SK-N-SH (cell line): Measurements from ENCODE around the gene TIAM2. TPM values are rescaled to one million over a fixed set of nuclear protein-coding genes. Genes with fewer than 3 reads are reported as not detected.
A peak's percentile ranks its signal among the peaks of the same experiment; 100 is the strongest.

ENCODE experiments used
- CTCF ChIA-PET: fragments of 300-600, 350-600 bp; formaldehyde crosslinking; extraction: SDS; loops from one replicate; lab custom pipeline; 2021; lab: Yijun Ruan, JAX
- POLR2A ChIA-PET: fragments of 350-600 bp; sonication (Branson Sonifier 250); formaldehyde crosslinking; extraction: SDS; loops from one replicate; lab custom pipeline; 2020; ENCODE audit warnings: antibody characterized with exemption, inconsistent platforms; lab: Yijun Ruan, JAX
- DNase-seq: peaks from one replicate; pipeline ENCODE4 v3.0.0; 2012
- H2AFZ ChIP-seq: fragments of 200-600 bp; sonication (generic); 2 replicates; pipeline ENCODE4 v1.8.1; 2016; ENCODE audit warnings: antibody characterized with exemption, mild to moderate bottlenecking, low read depth
- H3F3A ChIP-seq: fragments of 200-600 bp; sonication (generic); replicated peaks from 2 replicates; pipeline ENCODE3; 2016; ENCODE audit warnings: antibody characterized with exemption, mild to moderate bottlenecking; ENCODE audit not compliant: insufficient read depth
- H3K27ac ChIP-seq, 2 experiments: fragments of 200-500 bp in 1 of 2; fragments of 200-600 bp in 1 of 2; sonication (Bioruptor generic) in 1 of 2; sonication (generic), shearing (Covaris generic) in 1 of 2; 2 replicates each; pipeline versions ENCODE4 v1.5.1 to v1.6.1; 2014 to 2016; ENCODE audit warnings: low read depth in 2 of 2, inconsistent platforms in 1 of 2, low read length in 1 of 2, mild to moderate bottlenecking in 1 of 2, mixed read lengths in 1 of 2
- H3K27me3 ChIP-seq: fragments of 200-600 bp; sonication (generic), shearing (Covaris generic); 2 replicates; pipeline ENCODE4 v1.6.1; 2016; ENCODE audit warnings: mixed run types; ENCODE audit not compliant: insufficient read depth
- H3K36me3 ChIP-seq, 2 experiments: fragments of 200-500 bp in 1 of 2; fragments of 200-600 bp in 1 of 2; sonication (Bioruptor generic) in 1 of 2; sonication (generic) in 1 of 2; replicated peaks in 1 of 2; 2 replicates each; pipeline versions ENCODE3 to v1.5.1; 2014 to 2016; ENCODE audit warnings: low read length in 1 of 2, mild to moderate bottlenecking in 1 of 2; ENCODE audit not compliant: insufficient read depth in 2 of 2, control insufficient read depth in 1 of 2
- H3K4me1 ChIP-seq, 2 experiments: fragments of 200-500 bp in 1 of 2; fragments of 200-600 bp in 1 of 2; sonication (Bioruptor generic) in 1 of 2; sonication (generic), shearing (Covaris generic) in 1 of 2; 2 replicates each; pipeline versions ENCODE4 v1.5.1 to v1.6.1; 2014 to 2016; ENCODE audit warnings: low read depth in 1 of 2, low read length in 1 of 2, mixed run types in 1 of 2; ENCODE audit not compliant: insufficient read depth in 2 of 2, control insufficient read depth in 1 of 2
- H3K4me2 ChIP-seq: fragments of 200-600 bp; sonication (generic), shearing (Covaris generic); 2 replicates; pipeline ENCODE4 v1.6.1; 2017; ENCODE audit warnings: mixed run types
- H3K4me3 ChIP-seq, 2 experiments: fragments of 200-500 bp in 1 of 2; fragments of 200-600 bp in 1 of 2; sonication (Bioruptor generic) in 1 of 2; sonication (generic), shearing (Covaris generic) in 1 of 2; 2 replicates each; pipeline versions ENCODE4 v1.5.1 to v1.8.1; 2014 to 2016; ENCODE audit warnings: low read depth in 2 of 2, inconsistent platforms in 1 of 2, low read length in 1 of 2, mild to moderate bottlenecking in 1 of 2, mixed read lengths in 1 of 2, moderate library complexity in 1 of 2
- H3K79me2 ChIP-seq: fragments of 200-600 bp; sonication (generic); 2 replicates; pipeline ENCODE4 v1.8.1; 2017; ENCODE audit warnings: mild to moderate bottlenecking; ENCODE audit not compliant: insufficient read depth
- H3K9ac ChIP-seq: fragments of 200-600 bp; sonication (generic); 2 replicates; pipeline ENCODE4 v1.6.1; 2017; ENCODE audit warnings: mixed run types
- H3K9me2 ChIP-seq: fragments of 200-600 bp; sonication (generic); 2 replicates; pipeline ENCODE4 v1.6.1; 2017; ENCODE audit warnings: mixed run types
- H3K9me3 ChIP-seq: fragments of 200-600 bp; sonication (generic); 2 replicates; pipeline ENCODE4 v1.6.1; 2017; ENCODE audit warnings: mixed run types, mild to moderate bottlenecking, moderate library complexity
- H4K20me1 ChIP-seq: fragments of 200-600 bp; sonication (generic); 2 replicates; pipeline ENCODE4 v1.6.1; 2017; ENCODE audit warnings: mild to moderate bottlenecking, mixed run types; ENCODE audit not compliant: insufficient read depth
- ELF1 ChIP-seq: IDR thresholded peaks from 2 replicates; pipeline ENCODE4 v1.4.0; 2012
- EP300 ChIP-seq, 2 experiments: IDR thresholded peaks; 2 replicates each; pipeline versions ENCODE4 v1.4.0 to v1.6.1; 2012; ENCODE audit warnings: borderline replicate concordance in 1 of 2, low read depth in 1 of 2, low read length in 1 of 2
- FOSL2 ChIP-seq: IDR thresholded peaks from 2 replicates; pipeline ENCODE4 v1.4.0; 2012; ENCODE audit warnings: low read depth, mild to moderate bottlenecking, moderate library complexity, borderline replicate concordance
- GATA2 ChIP-seq: sonication (generic); formaldehyde crosslinking; IDR thresholded peaks from 2 replicates; pipeline ENCODE4 v1.5.0; 2020; ENCODE audit warnings: mild to moderate bottlenecking, missing genetic modification reagents
- IRF3 ChIP-seq: fragments of 150-350 bp; IDR thresholded peaks from 2 replicates; pipeline ENCODE4 v1.6.1; 2016; ENCODE audit warnings: mild to moderate bottlenecking, low read depth, low read length
- JUND ChIP-seq: IDR thresholded peaks from 2 replicates; pipeline ENCODE4 v1.4.0; 2012
- MAX ChIP-seq: IDR thresholded peaks from 2 replicates; pipeline ENCODE4 v1.4.0; 2012; ENCODE audit warnings: low read depth
- MXI1 ChIP-seq: IDR thresholded peaks from 2 replicates; pipeline ENCODE4 v1.6.1; 2012; ENCODE audit warnings: mild to moderate bottlenecking, low read depth, low read length, improper control_type of control experiment
- NRF1 ChIP-seq: IDR thresholded peaks from 2 replicates; pipeline ENCODE4 v1.6.1; 2012; ENCODE audit warnings: low read depth, mild to moderate bottlenecking, low read length
- PBX3 ChIP-seq: IDR thresholded peaks from 2 replicates; pipeline ENCODE4; 2012
- RAD21 ChIP-seq: IDR thresholded peaks from 2 replicates; pipeline ENCODE4 v1.6.1; 2012; ENCODE audit warnings: mild to moderate bottlenecking, low read length
- RCOR1 ChIP-seq: fragments of 150-350 bp; IDR thresholded peaks from 2 replicates; pipeline ENCODE4 v1.6.1; 2017; ENCODE audit warnings: antibody characterized with exemption, low read length
- REST ChIP-seq: IDR thresholded peaks from 2 replicates; pipeline ENCODE4 v1.6.1; 2012; ENCODE audit warnings: mild to moderate bottlenecking, low read depth, low read length, moderate library complexity
- RFX5 ChIP-seq: IDR thresholded peaks from 2 replicates; pipeline ENCODE4 v1.6.1; 2012; ENCODE audit warnings: mild to moderate bottlenecking, improper control_type of control experiment, low read length
- ZBTB33 ChIP-seq: IDR thresholded peaks from 2 replicates; pipeline ENCODE4 v1.4.0; 2012; ENCODE audit warnings: low read depth, borderline replicate concordance
- WGBS: methylation state at CpG from one replicate; pipeline ENCODE4 v1.1.6; 2017; ENCODE audit warnings: low lambda C conversion rate; 5-methylcytosine and 5-hydroxymethylcytosine counted together
- polyA plus RNA-seq, 3 experiments: library from polyadenylated mRNA; depleted of rRNA; stranded (reverse); fragments of >200 nt; gene quantifications; 2 replicates each; pipeline ENCODE4 v1.2.3, GENCODE V29; 2012

Gene TIAM2
- polyA plus RNA-seq, 1 of the 3 experiments (the other 2 are of a cell fraction): 13.6 TPM

GRCh38 chr6:155263373-155264063, 268.4 kb downstream of the TIAM2 start, which contains the start of gene CLDN20:
Gene CLDN20 (plus strand): TSS chr6:155264013. CDS start chr6:155275720, 11,707 bp downstream.
- no peak within 1 kb of the TSS for H3K4me3 ChIP-seq
- TF ChIP-seq RCOR1 (no peak), EP300 (IDR thresholded peaks at IDR 0.05; ENCODE audit: borderline replicate concordance in 1 of 2, low read depth in 1 of 2, low read length in 1 of 2) (peak in 1 of 2 experiments; percentile 81; a peak in 2 of 4 replicates), PBX3 (no peak), MAX (no peak), MXI1 (no peak), IRF3 (no peak), NRF1 (no peak), RFX5 (no peak), REST (no peak), GATA2 (CRISPR knock-in tag) (peak; percentile 39; the same call in 1 of the 2 replicates), ELF1 (no peak), FOSL2 (no peak), JUND (no peak), ZBTB33 (no peak), RAD21 (no peak)
- H2AFZ ChIP-seq: no peak within 1 kb of the TSS
- H3K4me2 ChIP-seq: no peak within 1 kb of the TSS; the same call in 1 of the 2 replicates
- H3F3A ChIP-seq: peaks cover 2% of the 10 kb centered on the region
- DNase-seq: no peak
- H3K36me3 ChIP-seq: peaks cover 35 to 40% of the 10 kb centered on the region in 2 experiments
- H3K9me3 ChIP-seq: no peaks in the 10 kb centered on the region
- no peaks in the 10 kb centered on the region for H3K27me3 ChIP-seq
- H3K9ac ChIP-seq: no peak within 1 kb of the TSS
- no peaks in the 10 kb centered on the region for H3K9me2 ChIP-seq
- H3K27ac ChIP-seq: peak within 1 kb of the TSS; percentile 30 to 92; a peak in 3 of 4 replicates
- WGBS: 74% methylated on average over 10 of the region's 10 CpGs
- POLR2A ChIA-PET: interaction anchor here (1.3 kb wide), 1 partner anchor 51 kb away, joined by 4 read pairs; the partner anchor contains the start of gene TFB1M
- peaks cover 14% of the 10 kb centered on the region; the same call in 1 of the 2 replicates for H3K79me2 ChIP-seq
- H4K20me1 ChIP-seq: no peaks in the 10 kb centered on the region
- CTCF ChIA-PET: interaction anchor here (1.0 to 1.8 kb wide), 7 partner anchors 8 to 334 kb away, joined by 3 to 9 read pairs (median 4); no protein-coding TSS in a partner anchor
- peaks cover 4 to 63% of the 10 kb centered on the region in 2 experiments; a peak in 3 of 4 replicates for H3K4me1 ChIP-seq
